ENCODE measurements around the gene PPP2R2B.

The PPP2R2B gene

DNA sequence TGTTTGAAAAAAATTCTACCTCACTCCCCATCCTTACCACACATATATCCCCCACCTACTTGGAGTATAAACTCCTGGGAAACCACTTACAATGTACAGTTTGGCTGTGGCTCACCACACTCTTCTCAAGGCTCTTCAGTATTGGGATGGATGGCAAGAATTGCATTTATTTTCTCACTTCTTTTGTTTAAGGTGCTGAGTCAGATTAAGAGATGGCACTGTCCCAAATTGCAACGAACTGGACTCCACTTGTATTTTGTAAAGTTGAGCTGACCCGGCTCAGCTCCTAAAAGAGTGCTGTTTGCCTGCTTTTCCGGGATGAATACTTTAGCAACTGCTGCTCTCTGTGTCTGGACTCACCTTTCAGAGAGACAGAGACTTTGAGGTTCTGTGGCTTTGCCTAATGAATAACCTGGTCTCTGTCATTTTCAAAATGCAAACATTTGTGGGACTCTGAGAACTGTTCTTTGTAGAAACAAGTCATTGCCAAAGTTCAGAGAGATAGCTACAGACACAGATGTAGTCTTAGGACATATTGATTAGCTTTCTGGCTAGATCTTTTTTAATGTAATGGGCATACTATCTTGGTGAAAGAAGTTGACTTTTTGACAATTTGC is 42.2 kb downstream of the PPP2R2B start (continued):
- TF ChIP-seq, protein P1, sequence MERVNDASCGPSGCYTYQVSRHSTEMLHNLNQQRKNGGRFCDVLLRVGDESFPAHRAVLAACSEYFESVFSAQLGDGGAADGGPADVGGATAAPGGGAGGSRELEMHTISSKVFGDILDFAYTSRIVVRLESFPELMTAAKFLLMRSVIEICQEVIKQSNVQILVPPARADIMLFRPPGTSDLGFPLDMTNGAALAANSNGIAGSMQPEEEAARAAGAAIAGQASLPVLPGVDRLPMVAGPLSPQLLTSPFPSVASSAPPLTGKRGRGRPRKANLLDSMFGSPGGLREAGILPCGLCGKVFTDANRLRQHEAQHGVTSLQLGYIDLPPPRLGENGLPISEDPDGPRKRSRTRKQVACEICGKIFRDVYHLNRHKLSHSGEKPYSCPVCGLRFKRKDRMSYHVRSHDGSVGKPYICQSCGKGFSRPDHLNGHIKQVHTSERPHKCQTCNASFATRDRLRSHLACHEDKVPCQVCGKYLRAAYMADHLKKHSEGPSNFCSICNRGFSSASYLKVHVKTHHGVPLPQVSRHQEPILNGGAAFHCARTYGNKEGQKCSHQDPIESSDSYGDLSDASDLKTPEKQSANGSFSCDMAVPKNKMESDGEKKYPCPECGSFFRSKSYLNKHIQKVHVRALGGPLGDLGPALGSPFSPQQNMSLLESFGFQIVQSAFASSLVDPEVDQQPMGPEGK (CRISPR knock-in tag; IDR thresholded peaks at IDR 0.05; ENCODE audit: borderline replicate concordance), result no peak
- TF ChIP-seq ZNF70 (CRISPR knock-in tag; IDR thresholded peaks at IDR 0.05), result no peak
- TF ChIP-seq ZFP30 (CRISPR knock-in tag; IDR thresholded peaks at IDR 0.05), result no peak
- no peak for TF ChIP-seq PPARA (CRISPR knock-in tag; IDR thresholded peaks at IDR 0.05; ENCODE audit: borderline replicate concordance)
- TF ChIP-seq, protein P2, sequence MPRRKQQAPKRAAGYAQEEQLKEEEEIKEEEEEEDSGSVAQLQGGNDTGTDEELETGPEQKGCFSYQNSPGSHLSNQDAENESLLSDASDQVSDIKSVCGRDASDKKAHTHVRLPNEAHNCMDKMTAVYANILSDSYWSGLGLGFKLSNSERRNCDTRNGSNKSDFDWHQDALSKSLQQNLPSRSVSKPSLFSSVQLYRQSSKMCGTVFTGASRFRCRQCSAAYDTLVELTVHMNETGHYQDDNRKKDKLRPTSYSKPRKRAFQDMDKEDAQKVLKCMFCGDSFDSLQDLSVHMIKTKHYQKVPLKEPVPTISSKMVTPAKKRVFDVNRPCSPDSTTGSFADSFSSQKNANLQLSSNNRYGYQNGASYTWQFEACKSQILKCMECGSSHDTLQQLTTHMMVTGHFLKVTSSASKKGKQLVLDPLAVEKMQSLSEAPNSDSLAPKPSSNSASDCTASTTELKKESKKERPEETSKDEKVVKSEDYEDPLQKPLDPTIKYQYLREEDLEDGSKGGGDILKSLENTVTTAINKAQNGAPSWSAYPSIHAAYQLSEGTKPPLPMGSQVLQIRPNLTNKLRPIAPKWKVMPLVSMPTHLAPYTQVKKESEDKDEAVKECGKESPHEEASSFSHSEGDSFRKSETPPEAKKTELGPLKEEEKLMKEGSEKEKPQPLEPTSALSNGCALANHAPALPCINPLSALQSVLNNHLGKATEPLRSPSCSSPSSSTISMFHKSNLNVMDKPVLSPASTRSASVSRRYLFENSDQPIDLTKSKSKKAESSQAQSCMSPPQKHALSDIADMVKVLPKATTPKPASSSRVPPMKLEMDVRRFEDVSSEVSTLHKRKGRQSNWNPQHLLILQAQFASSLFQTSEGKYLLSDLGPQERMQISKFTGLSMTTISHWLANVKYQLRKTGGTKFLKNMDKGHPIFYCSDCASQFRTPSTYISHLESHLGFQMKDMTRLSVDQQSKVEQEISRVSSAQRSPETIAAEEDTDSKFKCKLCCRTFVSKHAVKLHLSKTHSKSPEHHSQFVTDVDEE (CRISPR knock-in tag; IDR thresholded peaks at IDR 0.05), result no peak
- TF ChIP-seq TCF4 (CRISPR knock-in tag; IDR thresholded peaks at IDR 0.05; ENCODE audit: borderline replicate concordance), result no peak
- TF ChIP-seq RARB (CRISPR knock-in tag; IDR thresholded peaks at IDR 0.05), result no peak
- no peak for TF ChIP-seq TOX (CRISPR knock-in tag; IDR thresholded peaks at IDR 0.05; ENCODE audit: borderline replicate concordance)

DNA sequence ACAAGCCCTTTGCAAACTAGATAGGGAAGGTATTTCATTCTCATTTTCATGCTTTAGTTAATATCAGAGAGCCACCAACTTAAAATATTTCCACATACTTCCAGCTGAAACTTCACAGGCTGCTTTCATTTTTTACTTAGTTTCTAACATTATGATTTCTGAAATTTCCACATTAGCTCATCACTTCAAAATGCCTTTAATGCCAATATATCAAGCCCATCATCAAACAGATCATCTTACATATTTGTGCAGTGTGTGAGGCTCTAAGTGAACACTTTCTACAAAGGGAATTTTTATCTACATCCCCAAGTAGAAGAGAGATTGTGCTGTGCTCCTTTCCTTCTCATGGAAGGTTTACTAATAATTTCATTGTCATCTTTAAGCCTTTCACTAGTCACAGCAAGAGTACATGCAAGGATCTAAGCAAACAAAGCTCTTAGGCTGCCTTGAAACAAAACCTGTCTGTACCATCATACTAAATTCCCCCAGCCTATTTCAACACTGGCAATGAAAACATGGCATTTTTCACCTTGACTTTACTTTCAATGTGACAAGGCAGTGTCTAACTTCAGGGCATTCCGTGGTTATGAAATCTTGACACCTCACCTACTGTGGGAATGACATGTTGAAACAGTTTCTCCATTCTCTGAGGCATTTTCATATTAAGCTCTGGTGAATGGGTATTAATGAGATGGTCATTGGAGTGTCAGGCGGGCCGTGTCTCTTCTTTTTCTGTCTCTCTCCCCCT is 45.4 kb downstream of the PPP2R2B start:
- ATAC-seq, result peak; percentile 59
- TF ChIP-seq, protein P3, sequence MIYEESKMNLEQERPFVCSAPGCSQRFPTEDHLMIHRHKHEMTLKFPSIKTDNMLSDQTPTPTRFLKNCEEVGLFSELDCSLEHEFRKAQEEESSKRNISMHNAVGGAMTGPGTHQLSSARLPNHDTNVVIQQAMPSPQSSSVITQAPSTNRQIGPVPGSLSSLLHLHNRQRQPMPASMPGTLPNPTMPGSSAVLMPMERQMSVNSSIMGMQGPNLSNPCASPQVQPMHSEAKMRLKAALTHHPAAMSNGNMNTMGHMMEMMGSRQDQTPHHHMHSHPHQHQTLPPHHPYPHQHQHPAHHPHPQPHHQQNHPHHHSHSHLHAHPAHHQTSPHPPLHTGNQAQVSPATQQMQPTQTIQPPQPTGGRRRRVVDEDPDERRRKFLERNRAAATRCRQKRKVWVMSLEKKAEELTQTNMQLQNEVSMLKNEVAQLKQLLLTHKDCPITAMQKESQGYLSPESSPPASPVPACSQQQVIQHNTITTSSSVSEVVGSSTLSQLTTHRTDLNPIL (CRISPR knock-in tag; IDR thresholded peaks at IDR 0.05; ENCODE audit: low read depth), result peak; percentile 59; the same call in 1 of the 2 replicates
- TF ChIP-seq ARNTL (CRISPR knock-in tag; IDR thresholded peaks at IDR 0.05; ENCODE audit: borderline replicate concordance, low read depth), result no peak
- no peak for TF ChIP-seq ZFP3 (CRISPR knock-in tag; IDR thresholded peaks at IDR 0.05)
- TF ChIP-seq ISL1 (CRISPR knock-in tag; IDR thresholded peaks at IDR 0.05), result peak; percentile 86
- TF ChIP-seq ZFP30 (CRISPR knock-in tag; IDR thresholded peaks at IDR 0.05), result no peak
- no peak for TF ChIP-seq ZNF565 (CRISPR knock-in tag; conservative IDR thresholded peaks at IDR 0.05; ENCODE audit: low read depth)
- TF ChIP-seq CSDC2 (CRISPR knock-in tag; IDR thresholded peaks at IDR 0.05), result no peak
- TF ChIP-seq ESRRG (CRISPR knock-in tag; IDR thresholded peaks at IDR 0.05), result no peak
- TF ChIP-seq OSR1 (CRISPR knock-in tag; IDR thresholded peaks at IDR 0.05), result no peak
- no peak for TF ChIP-seq ZC3H10 (CRISPR knock-in tag; IDR thresholded peaks at IDR 0.05)
- TF ChIP-seq SNAI2 (CRISPR knock-in tag; IDR thresholded peaks at IDR 0.05), result no peak
- no peak for TF ChIP-seq ZNF8 (CRISPR knock-in tag; IDR thresholded peaks at IDR 0.05)
- TF ChIP-seq, protein P4, sequence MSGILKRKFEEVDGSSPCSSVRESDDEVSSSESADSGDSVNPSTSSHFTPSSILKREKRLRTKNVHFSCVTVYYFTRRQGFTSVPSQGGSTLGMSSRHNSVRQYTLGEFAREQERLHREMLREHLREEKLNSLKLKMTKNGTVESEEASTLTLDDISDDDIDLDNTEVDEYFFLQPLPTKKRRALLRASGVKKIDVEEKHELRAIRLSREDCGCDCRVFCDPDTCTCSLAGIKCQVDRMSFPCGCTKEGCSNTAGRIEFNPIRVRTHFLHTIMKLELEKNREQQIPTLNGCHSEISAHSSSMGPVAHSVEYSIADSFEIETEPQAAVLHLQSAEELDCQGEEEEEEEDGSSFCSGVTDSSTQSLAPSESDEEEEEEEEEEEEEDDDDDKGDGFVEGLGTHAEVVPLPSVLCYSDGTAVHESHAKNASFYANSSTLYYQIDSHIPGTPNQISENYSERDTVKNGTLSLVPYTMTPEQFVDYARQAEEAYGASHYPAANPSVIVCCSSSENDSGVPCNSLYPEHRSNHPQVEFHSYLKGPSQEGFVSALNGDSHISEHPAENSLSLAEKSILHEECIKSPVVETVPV (CRISPR knock-in tag; IDR thresholded peaks at IDR 0.05), result no peak
- no peak for TF ChIP-seq BACH2 (CRISPR knock-in tag; IDR thresholded peaks at IDR 0.05; ENCODE audit: borderline replicate concordance)

DNA sequence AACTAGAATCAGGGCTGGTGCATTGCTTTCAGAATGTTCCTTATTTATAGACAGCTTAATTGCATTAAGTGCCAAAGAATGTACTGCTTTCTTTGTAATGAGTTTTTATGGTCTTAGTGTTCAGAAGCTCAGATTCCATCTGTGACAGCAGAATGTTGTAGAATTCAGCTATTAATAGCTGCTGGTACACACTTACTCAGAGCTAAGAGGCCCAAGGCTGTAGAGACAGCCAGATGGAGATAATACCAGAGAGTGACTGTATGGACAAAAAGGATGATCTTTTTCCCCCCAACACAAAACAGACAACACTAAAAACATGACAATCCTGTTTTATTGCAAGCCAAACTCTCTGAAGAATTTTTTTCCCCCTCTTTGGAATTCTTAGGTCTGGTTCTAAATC is 50.2 kb downstream of the PPP2R2B start:
- ATAC-seq, result peak; percentile 97
- TF ChIP-seq, protein P1 (CRISPR knock-in tag; IDR thresholded peaks at IDR 0.05; ENCODE audit: borderline replicate concordance), result peak; percentile 86; the same call in 1 of the 2 replicates
- TF ChIP-seq TOX (CRISPR knock-in tag; IDR thresholded peaks at IDR 0.05; ENCODE audit: borderline replicate concordance) (peak; percentile 74; the same call in 1 of the 2 replicates), GLIS3 (CRISPR knock-in tag; IDR thresholded peaks at IDR 0.05) (peak; percentile 95; the same call in 1 of the 2 replicates), RARB (CRISPR knock-in tag; IDR thresholded peaks at IDR 0.05) (no peak), ZNF565 (CRISPR knock-in tag; conservative IDR thresholded peaks at IDR 0.05; ENCODE audit: low read depth) (no peak), ARNTL (CRISPR knock-in tag; IDR thresholded peaks at IDR 0.05; ENCODE audit: borderline replicate concordance, low read depth) (no peak), ZFP30 (CRISPR knock-in tag; IDR thresholded peaks at IDR 0.05) (no peak), BACH2 (CRISPR knock-in tag; IDR thresholded peaks at IDR 0.05; ENCODE audit: borderline replicate concordance) (no peak), PPARA (CRISPR knock-in tag; IDR thresholded peaks at IDR 0.05; ENCODE audit: borderline replicate concordance) (no peak), ZFP3 (CRISPR knock-in tag; IDR thresholded peaks at IDR 0.05) (0 out of 2 replicates have a peak, but pooled peaks have one; percentile 40), ISL1 (CRISPR knock-in tag; IDR thresholded peaks at IDR 0.05) (peak; percentile 99), ZNF70 (CRISPR knock-in tag; IDR thresholded peaks at IDR 0.05) (no peak), SNAI2 (CRISPR knock-in tag; IDR thresholded peaks at IDR 0.05) (peak; percentile 92; the same call in 1 of the 2 replicates), ZNF8 (CRISPR knock-in tag; IDR thresholded peaks at IDR 0.05) (peak; percentile 47; the same call in 1 of the 2 replicates)
- TF ChIP-seq, protein P4 (CRISPR knock-in tag; IDR thresholded peaks at IDR 0.05), result peak; percentile 92

Measured in SK-N-SH treated with all-trans-retinoic acid at 6 μM for 48 hours (cell line).